ENCODE results near the gene FRYL. TPM values are rescaled to one million over a fixed set of nuclear protein-coding genes. Genes with fewer than 3 reads are reported as not detected.
"Not testable (repeated sequence)": the region's sequence is repeated elsewhere in the genome, so short reads cannot be mapped to it uniquely, and the experiment has no call there.

FRYL gene
- polyA plus RNA-seq, 3 donors: 10.8 to 15.8 (median 14.4) TPM

DNA sequence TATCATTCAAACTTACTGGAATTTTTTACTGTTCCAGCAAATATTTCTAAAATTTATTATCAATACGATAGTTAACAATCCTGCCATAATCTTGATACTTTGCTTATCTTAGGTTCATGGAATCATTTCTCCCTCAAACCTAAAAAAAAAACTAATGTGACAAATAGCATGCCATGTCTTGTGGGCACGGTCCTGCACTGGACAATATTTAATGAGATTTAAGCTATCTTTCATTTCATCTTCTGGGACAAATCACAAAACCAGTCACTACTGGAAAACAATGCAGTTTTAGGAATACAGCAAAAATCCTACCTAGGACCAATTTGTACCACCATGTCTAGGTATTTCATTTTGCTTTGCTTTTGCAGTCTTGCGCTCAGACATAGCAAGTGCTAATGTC lies 93.7 kb downstream of the FRYL start:
- WGBS (ENCODE audit: insufficient coverage): 100% methylated on average over 1 of the region's 3 CpGs
- no peak overlapping the region for H2AFZ ChIP-seq (ENCODE audit: insufficient read depth, low read depth, low read length, poor library complexity, severe bottlenecking)
- H3K4me1 ChIP-seq (ENCODE audit: control insufficient read depth in 1 of 2, insufficient read depth in 2 of 2, low read length in 2 of 2): peaks cover 4 to 10% of the 10 kb centered on the region in 2 donors
- no peak overlapping the region for H3K27ac ChIP-seq (ENCODE audit: low read depth in 1 of 2, low read length in 2 of 2)
- no peak overlapping the region for H3K9ac ChIP-seq (ENCODE audit: insufficient read depth, low read length, poor library complexity, severe bottlenecking)
- H3K27me3 ChIP-seq (ENCODE audit: control insufficient read depth in 2 of 2, insufficient read depth in 2 of 2, low read length in 2 of 2): no peaks in the 10 kb centered on the region
- no peaks in the 10 kb centered on the region for H3K9me3 ChIP-seq (replicated peaks in 1 of 2; ENCODE audit: control insufficient read depth in 1 of 2, insufficient read depth in 1 of 2, low read length in 2 of 2)
- intact Hi-C loops (cut with micrococcal nuclease): no loop called here
- H3K9me3 Mint-ChIP-seq: no peaks in the 10 kb centered on the region
- H3K79me2 ChIP-seq (ENCODE audit: insufficient read depth, low read length): peaks cover 85% of the 10 kb centered on the region
- peaks cover 82% of the 10 kb centered on the region for H4K20me1 ChIP-seq (ENCODE audit: insufficient read depth, low read length)
- no peak overlapping the region for H3K4me3 Mint-ChIP-seq
- H3K27ac Mint-ChIP-seq: no peak overlapping the region
- H3K36me3 Mint-ChIP-seq: peaks cover 3 to 4% of the 10 kb centered on the region in 2 donors
- no peak overlapping the region for H3K4me2 ChIP-seq (replicated peaks; ENCODE audit: extremely low read depth, low read length, poor library complexity, severe bottlenecking)
- no peak overlapping the region for H3K4me3 ChIP-seq (replicated peaks in 1 of 3; ENCODE audit: low read depth in 2 of 3, low read length in 3 of 3)
- TF ChIP-seq, protein P1, sequence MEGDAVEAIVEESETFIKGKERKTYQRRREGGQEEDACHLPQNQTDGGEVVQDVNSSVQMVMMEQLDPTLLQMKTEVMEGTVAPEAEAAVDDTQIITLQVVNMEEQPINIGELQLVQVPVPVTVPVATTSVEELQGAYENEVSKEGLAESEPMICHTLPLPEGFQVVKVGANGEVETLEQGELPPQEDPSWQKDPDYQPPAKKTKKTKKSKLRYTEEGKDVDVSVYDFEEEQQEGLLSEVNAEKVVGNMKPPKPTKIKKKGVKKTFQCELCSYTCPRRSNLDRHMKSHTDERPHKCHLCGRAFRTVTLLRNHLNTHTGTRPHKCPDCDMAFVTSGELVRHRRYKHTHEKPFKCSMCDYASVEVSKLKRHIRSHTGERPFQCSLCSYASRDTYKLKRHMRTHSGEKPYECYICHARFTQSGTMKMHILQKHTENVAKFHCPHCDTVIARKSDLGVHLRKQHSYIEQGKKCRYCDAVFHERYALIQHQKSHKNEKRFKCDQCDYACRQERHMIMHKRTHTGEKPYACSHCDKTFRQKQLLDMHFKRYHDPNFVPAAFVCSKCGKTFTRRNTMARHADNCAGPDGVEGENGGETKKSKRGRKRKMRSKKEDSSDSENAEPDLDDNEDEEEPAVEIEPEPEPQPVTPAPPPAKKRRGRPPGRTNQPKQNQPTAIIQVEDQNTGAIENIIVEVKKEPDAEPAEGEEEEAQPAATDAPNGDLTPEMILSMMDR (IDR thresholded peaks at IDR 0.05): no peak
- no peaks in the 10 kb centered on the region for H3K27me3 Mint-ChIP-seq (ENCODE audit: low read depth in 3 of 3)
- no peaks in the 10 kb centered on the region for H3K36me3 ChIP-seq (replicated peaks in 1 of 2; ENCODE audit: control insufficient read depth in 1 of 2, insufficient read depth in 2 of 2, low read length in 2 of 2)
- peaks cover 21% of the 10 kb centered on the region for H3K4me1 Mint-ChIP-seq
- DNase-seq: no peak

DNA sequence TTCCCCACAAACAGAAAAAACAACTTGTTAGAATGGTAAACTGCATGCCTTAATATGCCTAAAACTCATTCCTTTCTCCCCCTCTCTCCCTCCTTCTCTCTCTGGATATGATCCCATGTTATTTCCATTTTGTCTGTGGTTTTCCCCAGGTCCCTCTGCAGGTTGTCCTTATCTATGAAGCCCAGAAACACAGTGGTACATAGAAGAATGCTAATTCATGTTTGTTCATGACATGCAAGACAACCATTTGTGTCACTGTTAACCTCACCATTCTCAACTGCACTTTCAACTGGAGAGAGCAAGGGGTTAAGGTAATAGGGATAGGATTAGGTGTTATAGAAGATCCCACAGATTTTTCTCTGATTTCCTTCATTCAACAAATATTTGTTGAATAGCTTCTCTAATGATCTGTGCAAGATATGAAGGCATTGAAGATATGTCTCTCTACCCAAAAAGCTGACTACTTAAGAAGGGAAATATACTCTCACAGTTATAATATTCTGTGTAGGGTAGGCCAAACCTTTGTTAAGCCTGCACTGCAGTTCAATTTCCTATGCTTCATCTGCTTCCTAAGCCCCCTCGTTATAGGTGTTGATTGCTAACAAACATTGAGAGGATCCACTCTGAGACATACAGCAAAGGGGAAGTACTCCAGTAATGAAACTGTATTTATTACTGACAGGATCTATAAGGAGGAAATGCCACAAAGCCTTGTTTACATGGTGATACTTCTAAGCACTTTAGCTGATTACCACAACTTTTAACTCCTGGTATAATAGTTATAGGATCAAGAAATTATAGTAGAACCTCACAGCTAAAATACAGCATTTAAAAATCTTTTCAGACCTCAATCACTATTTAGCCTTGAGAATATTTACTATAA lies 96.1 kb downstream of the FRYL start:
- no peaks in the 10 kb centered on the region for H3K27me3 ChIP-seq (ENCODE audit: control insufficient read depth in 2 of 2, insufficient read depth in 2 of 2, low read length in 2 of 2)
- peaks cover 82% of the 10 kb centered on the region for H3K79me2 ChIP-seq (ENCODE audit: insufficient read depth, low read length)
- no CpG with 5 or more reads among the region's 1 CpG for WGBS (ENCODE audit: insufficient coverage)
- peak overlapping the region; percentile 16 for H3K4me2 ChIP-seq (replicated peaks; ENCODE audit: extremely low read depth, low read length, poor library complexity, severe bottlenecking)
- H3K4me3 ChIP-seq (replicated peaks in 1 of 3; ENCODE audit: low read depth in 2 of 3, low read length in 3 of 3): no peak overlapping the region
- Mint-ChIP-seq H3K27me3 (ENCODE audit: low read depth in 3 of 3) (no peaks in the 10 kb centered on the region), H3K36me3 (peaks cover 3 to 4% of the 10 kb centered on the region in 2 donors), H3K27ac (peak overlapping the region in 2 of 7 donors; percentile 22 to 46), H3K4me1 (peaks cover 19% of the 10 kb centered on the region), H3K4me3 (no peak overlapping the region), H3K9me3 (no peaks in the 10 kb centered on the region)
- intact Hi-C loops (cut with micrococcal nuclease): no loop called here
- DNase-seq: peak in 2 of 3 donors; percentile 9 to 30
- H3K9me3 ChIP-seq (replicated peaks in 1 of 2; ENCODE audit: control insufficient read depth in 1 of 2, insufficient read depth in 1 of 2, low read length in 2 of 2): no peaks in the 10 kb centered on the region
- H3K9ac ChIP-seq (ENCODE audit: insufficient read depth, low read length, poor library complexity, severe bottlenecking): no peak overlapping the region
- H4K20me1 ChIP-seq (ENCODE audit: insufficient read depth, low read length): peaks cover 76% of the 10 kb centered on the region
- no peak overlapping the region for H2AFZ ChIP-seq (ENCODE audit: insufficient read depth, low read depth, low read length, poor library complexity, severe bottlenecking)
- no peaks in the 10 kb centered on the region for H3K36me3 ChIP-seq (replicated peaks in 1 of 2; ENCODE audit: control insufficient read depth in 1 of 2, insufficient read depth in 2 of 2, low read length in 2 of 2)
- TF ChIP-seq, protein P1 (IDR thresholded peaks at IDR 0.05): no peak
- peaks cover 4 to 10% of the 10 kb centered on the region in 2 donors for H3K4me1 ChIP-seq (ENCODE audit: control insufficient read depth in 1 of 2, insufficient read depth in 2 of 2, low read length in 2 of 2)
- H3K27ac ChIP-seq (ENCODE audit: low read depth in 1 of 2, low read length in 2 of 2): peak overlapping the region in 1 of 2 donors; percentile 55

DNA sequence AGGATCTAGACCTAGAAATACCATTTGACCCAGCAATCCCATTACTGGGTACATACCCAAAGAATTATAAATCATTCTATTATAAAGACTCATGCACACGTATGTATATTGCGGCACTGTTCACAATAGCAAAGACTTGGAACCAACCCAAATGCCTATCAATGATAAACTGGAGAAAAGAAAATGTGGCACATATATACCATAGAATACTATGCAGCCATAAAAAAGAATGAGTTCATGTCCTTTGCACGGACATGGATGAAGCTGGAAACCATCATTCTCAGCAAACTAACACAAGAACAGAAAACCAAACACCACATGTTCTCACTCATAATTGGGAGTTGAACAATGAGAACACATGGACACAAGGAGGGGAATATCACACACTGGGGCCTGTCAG lies 97.2 kb downstream of the FRYL start:
- H3K27me3 ChIP-seq (ENCODE audit: control insufficient read depth in 2 of 2, insufficient read depth in 2 of 2, low read length in 2 of 2); H3K4me3 Mint-ChIP-seq; H3K9ac ChIP-seq (ENCODE audit: insufficient read depth, low read length, poor library complexity, severe bottlenecking); intact Hi-C loops (cut with micrococcal nuclease); DNase-seq; H3K4me1 ChIP-seq (ENCODE audit: control insufficient read depth in 1 of 2, insufficient read depth in 2 of 2, low read length in 2 of 2); H3K9me3 Mint-ChIP-seq; H3K36me3 Mint-ChIP-seq; H3K4me2 ChIP-seq (replicated peaks; ENCODE audit: extremely low read depth, low read length, poor library complexity, severe bottlenecking); H3K27ac ChIP-seq (ENCODE audit: low read depth in 1 of 2, low read length in 2 of 2); H3K4me3 ChIP-seq (replicated peaks in 1 of 3; ENCODE audit: low read depth in 2 of 3, low read length in 3 of 3); H2AFZ ChIP-seq (ENCODE audit: insufficient read depth, low read depth, low read length, poor library complexity, severe bottlenecking); H3K9me3 ChIP-seq (replicated peaks in 1 of 2; ENCODE audit: control insufficient read depth in 1 of 2, insufficient read depth in 1 of 2, low read length in 2 of 2); H3K36me3 ChIP-seq (replicated peaks in 1 of 2; ENCODE audit: control insufficient read depth in 1 of 2, insufficient read depth in 2 of 2, low read length in 2 of 2); H3K27me3 Mint-ChIP-seq (ENCODE audit: low read depth in 3 of 3); H3K27ac Mint-ChIP-seq: not testable (repeated sequence)
- peaks cover 18% of the 10 kb centered on the region for H3K4me1 Mint-ChIP-seq
- Histone ChIP-seq H4K20me1 (ENCODE audit: insufficient read depth, low read length) (peaks cover 67% of the 10 kb centered on the region), H3K79me2 (ENCODE audit: insufficient read depth, low read length) (peaks cover 77% of the 10 kb centered on the region)
- WGBS (ENCODE audit: insufficient coverage): no CpG with 5 or more reads among the region's 3 CpGs

Data from CD14-positive monocyte (primary cell).